ENCODE measurements around the gene OR52K2. TPM values are rescaled to one million over a fixed set of nuclear protein-coding genes. Genes with fewer than 3 reads are reported as not detected.
A peak's percentile ranks its signal among the peaks of the same experiment; 100 is the strongest.
"Not testable (repeated sequence)": the region's sequence is repeated elsewhere in the genome, so short reads cannot be mapped to it uniquely, and the experiment has no call there.

OR52K2 gene
- total and polyA plus RNA-seq, 8 donors: 1.9 TPM; not detected in 7

DNA sequence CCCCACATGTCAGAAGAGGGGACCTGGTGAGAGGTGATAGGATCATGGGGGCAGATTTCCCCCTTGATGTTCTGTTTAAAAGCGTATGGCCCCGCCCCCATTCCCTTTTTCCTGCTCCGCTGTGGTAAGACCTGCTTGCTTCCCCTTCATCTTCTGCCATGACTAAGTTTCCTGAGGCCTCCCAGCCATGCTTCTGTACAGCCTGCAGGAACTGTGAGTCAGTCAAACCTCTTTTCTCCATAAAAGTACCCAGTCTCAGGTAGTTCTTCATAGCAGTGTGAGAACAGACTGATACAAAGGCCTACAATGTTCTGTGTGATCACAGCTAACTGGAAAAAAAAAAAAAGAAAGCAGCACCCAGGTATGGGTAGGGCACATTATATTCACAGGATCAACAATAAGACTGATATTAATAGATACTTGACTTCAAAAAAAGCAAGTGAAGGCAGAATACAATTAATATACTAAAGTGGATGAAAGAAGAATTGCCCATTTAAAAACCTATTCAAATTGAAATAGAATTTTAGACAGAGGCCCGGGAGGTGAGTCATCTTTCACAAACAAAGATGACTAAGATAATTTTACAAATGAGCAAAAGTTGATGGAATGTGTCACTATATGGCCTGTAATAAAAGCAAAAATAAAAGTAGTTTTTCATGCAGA lies 31.6 kb downstream of the OR52K2 start:
- DNase-seq (no peak), ATAC-seq (no peak)
- TF ChIP-seq, protein P1, sequence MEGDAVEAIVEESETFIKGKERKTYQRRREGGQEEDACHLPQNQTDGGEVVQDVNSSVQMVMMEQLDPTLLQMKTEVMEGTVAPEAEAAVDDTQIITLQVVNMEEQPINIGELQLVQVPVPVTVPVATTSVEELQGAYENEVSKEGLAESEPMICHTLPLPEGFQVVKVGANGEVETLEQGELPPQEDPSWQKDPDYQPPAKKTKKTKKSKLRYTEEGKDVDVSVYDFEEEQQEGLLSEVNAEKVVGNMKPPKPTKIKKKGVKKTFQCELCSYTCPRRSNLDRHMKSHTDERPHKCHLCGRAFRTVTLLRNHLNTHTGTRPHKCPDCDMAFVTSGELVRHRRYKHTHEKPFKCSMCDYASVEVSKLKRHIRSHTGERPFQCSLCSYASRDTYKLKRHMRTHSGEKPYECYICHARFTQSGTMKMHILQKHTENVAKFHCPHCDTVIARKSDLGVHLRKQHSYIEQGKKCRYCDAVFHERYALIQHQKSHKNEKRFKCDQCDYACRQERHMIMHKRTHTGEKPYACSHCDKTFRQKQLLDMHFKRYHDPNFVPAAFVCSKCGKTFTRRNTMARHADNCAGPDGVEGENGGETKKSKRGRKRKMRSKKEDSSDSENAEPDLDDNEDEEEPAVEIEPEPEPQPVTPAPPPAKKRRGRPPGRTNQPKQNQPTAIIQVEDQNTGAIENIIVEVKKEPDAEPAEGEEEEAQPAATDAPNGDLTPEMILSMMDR (IDR thresholded peaks at IDR 0.05): no peak
- no peaks in the 10 kb centered on the region for H3K9me3 ChIP-seq
- H3K27ac ChIP-seq: no peak overlapping the region
- H3K4me1 ChIP-seq: peaks cover 0 to 27% of the 10 kb centered on the region in 2 donors
- no peaks in the 10 kb centered on the region for H3K36me3 ChIP-seq
- H3K4me3 ChIP-seq: no peak overlapping the region
- H3K27me3 ChIP-seq: no peaks in the 10 kb centered on the region
- intact Hi-C loops (cut with DNase I): no loop called here

DNA sequence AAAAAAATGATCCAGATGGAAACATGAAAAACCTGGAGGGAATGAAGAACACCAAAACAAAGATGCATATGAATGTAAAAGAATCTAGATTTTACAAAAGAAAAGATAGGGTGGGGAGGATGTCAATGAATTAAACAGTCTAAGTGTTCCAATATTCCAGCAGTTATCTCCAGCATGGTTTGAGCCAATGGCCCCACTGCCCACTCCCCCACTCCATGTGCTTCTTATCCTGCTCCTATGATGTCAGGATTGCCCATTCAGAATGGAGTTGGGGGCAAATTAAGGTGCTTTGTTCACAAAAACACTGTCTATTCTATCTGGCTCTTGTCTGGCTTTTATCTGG lies 32.1 kb downstream of the OR52K2 start:
- Histone ChIP-seq H3K36me3 (no peaks in the 10 kb centered on the region), H3K4me1 (peaks cover 0 to 27% of the 10 kb centered on the region in 2 donors), H3K27me3 (no peaks in the 10 kb centered on the region), H3K27ac (no peak overlapping the region), H3K9me3 (no peaks in the 10 kb centered on the region), H3K4me3 (no peak overlapping the region)
- TF ChIP-seq, protein P1 (IDR thresholded peaks at IDR 0.05): no peak
- intact Hi-C loops (cut with DNase I): no loop called here
- ATAC-seq (no peak), DNase-seq (no peak)

DNA sequence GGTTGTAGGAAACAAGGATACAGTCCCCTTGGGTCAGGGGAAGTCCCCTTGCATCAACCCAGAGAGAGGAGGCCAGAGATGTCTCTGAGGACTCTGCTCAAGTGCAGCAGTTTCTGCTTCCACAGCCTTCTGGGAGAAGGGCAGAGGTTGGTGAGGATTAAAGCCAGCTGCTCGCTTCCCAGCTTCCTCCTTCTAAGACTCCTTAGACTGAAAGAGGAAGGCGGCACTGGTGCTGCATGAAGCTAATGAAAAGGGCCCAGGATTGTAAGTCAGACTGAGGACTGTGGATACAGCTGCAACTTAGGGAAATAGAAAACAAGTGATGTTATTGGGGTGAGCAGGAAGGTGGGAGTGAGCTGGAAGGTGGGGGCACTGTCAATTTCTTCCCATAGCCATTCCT lies 33.4 kb downstream of the OR52K2 start, which contains the start of gene OR52K1:
OR52K1 (plus strand) TSS at position 202 of the 400 bp plus-strand sequence. CDS start 6,255 bp downstream, outside the sequence.
- peaks cover 0 to 27% of the 10 kb centered on the region in 2 donors for H3K4me1 ChIP-seq
- TF ChIP-seq, protein P1 (IDR thresholded peaks at IDR 0.05): no peak
- H3K27me3 ChIP-seq: no peaks in the 10 kb centered on the region
- no peaks in the 10 kb centered on the region for H3K36me3 ChIP-seq
- no peaks in the 10 kb centered on the region for H3K9me3 ChIP-seq
- DNase-seq: peak in 1 of 4 donors; percentile 50
- intact Hi-C loops (cut with DNase I): no loop called here
- H3K4me3 ChIP-seq: no peak within 1 kb of the TSS
- H3K27ac ChIP-seq: no peak within 1 kb of the TSS
- peak; percentile 62 for ATAC-seq

DNA sequence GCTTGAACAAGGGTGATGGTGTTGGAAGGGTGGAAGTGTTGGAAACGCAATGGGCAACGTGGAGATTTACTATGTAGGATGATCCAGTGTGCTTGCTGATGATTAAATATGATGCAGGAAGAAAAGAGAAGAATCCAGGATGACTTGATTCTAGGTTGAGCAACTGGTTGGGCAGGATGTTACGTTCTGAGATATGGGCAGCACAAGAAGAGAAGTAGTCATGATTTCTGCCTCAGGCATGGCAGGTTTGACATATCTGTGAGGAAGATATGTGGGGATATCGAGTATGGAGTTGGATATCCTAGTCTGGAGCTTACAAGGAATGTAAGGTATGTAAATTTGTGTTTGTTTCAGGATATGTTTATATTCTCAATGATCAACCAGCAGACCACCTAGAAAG lies 35.2 kb downstream of the OR52K2 start:
- intact Hi-C loops (cut with DNase I): no loop called here

DNA sequence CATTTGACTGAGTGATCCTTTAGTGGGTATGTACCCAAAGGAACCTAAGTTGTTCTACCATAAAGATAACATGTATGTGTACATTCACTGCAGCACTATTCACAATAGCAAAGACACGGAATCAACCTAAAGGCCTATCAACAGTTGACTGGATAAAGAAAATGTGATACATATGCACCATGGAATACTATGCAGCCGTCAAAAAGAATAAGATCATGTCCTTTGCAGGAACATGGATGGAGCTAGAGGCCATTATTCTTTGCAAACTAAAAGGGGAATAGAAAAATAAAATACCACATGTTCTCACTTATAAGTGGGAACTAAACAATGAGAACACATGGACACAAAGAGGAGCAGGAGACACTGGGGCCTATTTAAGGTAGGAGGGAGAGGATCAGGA lies 42.3 kb downstream of the OR52K2 start:
- intact Hi-C loops (cut with DNase I): loop anchor here in 1 of 2 donors (5.0 kb wide), 1 partner anchor 304 kb away; no protein-coding TSS in a partner anchor
- not testable (repeated sequence) for H3K4me1 ChIP-seq, H3K27me3 ChIP-seq, ATAC-seq, H3K36me3 ChIP-seq, DNase-seq, H3K9me3 ChIP-seq, H3K27ac ChIP-seq, H3K4me3 ChIP-seq

More for the DNA sequence above, 35.2 kb downstream of the OR52K2 start:
- TF ChIP-seq, protein P1 (IDR thresholded peaks at IDR 0.05): no peak
- H3K36me3 ChIP-seq: no peaks in the 10 kb centered on the region
- no peaks in the 10 kb centered on the region for H3K27me3 ChIP-seq
- no peak for DNase-seq
- no peak overlapping the region for H3K27ac ChIP-seq
- no peak overlapping the region for H3K4me3 ChIP-seq
- no peaks in the 10 kb centered on the region for H3K9me3 ChIP-seq
- peaks cover 0 to 27% of the 10 kb centered on the region in 2 donors for H3K4me1 ChIP-seq
- no peak for ATAC-seq
